WTC11 (cell line): ENCODE results near the gene PRKACB. TPM values are rescaled to one million over a fixed set of nuclear protein-coding genes. Genes with fewer than 3 reads are reported as not detected.

Experiments
- ATAC-seq: fragments of 200-7000 bp; cut with Tn5 transposase; 2 replicates; pipeline ENCODE4 v1.10.0; 2021; ENCODE audit warnings: mild to moderate bottlenecking, moderate library complexity
- CTCF ChIA-PET: fragments of 300-600 bp; sonication (Branson Sonifier 250); formaldehyde crosslinking; loops from one replicate; lab custom pipeline; 2021; ENCODE audit warnings: antibody characterized with exemption; lab: Charles Lee
- POLR2A ChIA-PET: fragments of 350-600 bp; sonication (Branson Sonifier 250); formaldehyde crosslinking; loops from one replicate; lab custom pipeline; 2021; ENCODE audit warnings: antibody characterized with exemption; lab: Charles Lee
- DNase-seq: peaks from one replicate; pipeline ENCODE4 v3.0.0; 2021; ENCODE audit warnings: low spot score
- H3K27ac Mint-ChIP-seq: 2 replicates; pipeline ENCODE4 v1.8.0; 2021; ENCODE audit warnings: mixed read lengths
- H3K27me3 Mint-ChIP-seq: 2 replicates; pipeline ENCODE4 v1.8.0; 2021; ENCODE audit warnings: low read depth, mild to moderate bottlenecking, moderate library complexity, mixed read lengths
- H3K36me3 Mint-ChIP-seq: 2 replicates; pipeline ENCODE4 v1.8.0; 2021; ENCODE audit warnings: mixed read lengths
- H3K4me1 Mint-ChIP-seq: 2 replicates; pipeline ENCODE4 v1.8.0; 2022; ENCODE audit warnings: mixed read lengths
- H3K4me3 Mint-ChIP-seq: 2 replicates; pipeline ENCODE4 v1.8.0; 2021; ENCODE audit warnings: mild to moderate bottlenecking, moderate library complexity, mixed read lengths
- H3K9me3 Mint-ChIP-seq: 2 replicates; pipeline ENCODE4 v1.8.0; 2021; ENCODE audit warnings: mixed read lengths
- ARID4B ChIP-seq: sonication (generic); formaldehyde crosslinking; IDR thresholded peaks from 2 replicates; pipeline ENCODE4 v1.8.0; 2023; ENCODE audit warnings: missing genetic modification reagents, mild to moderate bottlenecking, borderline replicate concordance
- ATF2 ChIP-seq: sonication (generic); formaldehyde crosslinking; IDR thresholded peaks from 2 replicates; pipeline ENCODE4 v1.8.1; 2022; ENCODE audit warnings: low read depth, missing genetic modification reagents, borderline replicate concordance
- CDX4 ChIP-seq: fragments of 250-450 bp; sonication (Bioruptor Pico); IDR thresholded peaks from 2 replicates; pipeline ENCODE4 v1.9.0; 2021; ENCODE audit warnings: moderate library complexity, mild to moderate bottlenecking, inconsistent platforms, borderline replicate concordance
- CREB1 ChIP-seq: sonication (generic); formaldehyde crosslinking; IDR thresholded peaks from 2 replicates; pipeline ENCODE4 v1.8.0; 2023; ENCODE audit warnings: mild to moderate bottlenecking, missing genetic modification reagents
- ERG ChIP-seq: fragments of 250-450 bp; sonication (Bioruptor Pico); IDR thresholded peaks from 2 replicates; pipeline ENCODE4 v1.8.0; 2021; ENCODE audit warnings: mild to moderate bottlenecking
- ESRRA ChIP-seq: sonication (generic); formaldehyde crosslinking; IDR thresholded peaks from 2 replicates; pipeline ENCODE4 v1.8.1; 2022; ENCODE audit warnings: mild to moderate bottlenecking, missing genetic modification reagents, borderline replicate concordance
- IRF2 ChIP-seq: sonication (generic); formaldehyde crosslinking; IDR thresholded peaks from 2 replicates; pipeline ENCODE4 v1.8.0; 2022; ENCODE audit warnings: low read depth, missing genetic modification reagents, borderline replicate concordance
- MLX ChIP-seq: sonication (generic); formaldehyde crosslinking; IDR thresholded peaks from 2 replicates; pipeline ENCODE4 v1.8.1; 2023; ENCODE audit warnings: mild to moderate bottlenecking, missing genetic modification reagents, moderate library complexity
- NFYB ChIP-seq: sonication (generic); formaldehyde crosslinking; conservative IDR thresholded peaks from 2 replicates; pipeline ENCODE4 v1.8.0; 2022; ENCODE audit warnings: low read depth, missing genetic modification reagents
- OVOL2 ChIP-seq: fragments of 250-450 bp; sonication (Bioruptor Pico); IDR thresholded peaks from 2 replicates; pipeline ENCODE4 v1.9.0; 2021; ENCODE audit warnings: mild to moderate bottlenecking, borderline replicate concordance
- STAT6 ChIP-seq: sonication (generic); formaldehyde crosslinking; conservative IDR thresholded peaks from 2 replicates; pipeline ENCODE4 v1.8.1; 2023; ENCODE audit warnings: mild to moderate bottlenecking, low read depth, missing genetic modification reagents, moderate library complexity
- ZNF121 ChIP-seq: sonication (generic); formaldehyde crosslinking; IDR thresholded peaks from 2 replicates; pipeline ENCODE4 v1.8.0; 2023; ENCODE audit warnings: missing genetic modification reagents
- ZNF416 ChIP-seq: fragments of 250-450 bp; sonication (Bioruptor Pico); IDR thresholded peaks from 2 replicates; pipeline ENCODE4 v1.9.0; 2021; ENCODE audit warnings: mild to moderate bottlenecking, inconsistent platforms
- ZNF512 ChIP-seq: sonication (generic); formaldehyde crosslinking; IDR thresholded peaks from 2 replicates; pipeline ENCODE4 v1.8.1; 2022; ENCODE audit warnings: missing genetic modification reagents, borderline replicate concordance
- ZNF671 ChIP-seq: fragments of 250-450 bp; sonication (Bioruptor Pico); IDR thresholded peaks from 2 replicates; pipeline ENCODE4 v1.8.0; 2021; ENCODE audit warnings: mild to moderate bottlenecking
- ZSCAN18 ChIP-seq: fragments of 250-450 bp; sonication (Bioruptor Pico); IDR thresholded peaks from 2 replicates; pipeline ENCODE4 v2.1.2; 2022; ENCODE audit warnings: mild to moderate bottlenecking, moderate library complexity
- total RNA-seq: library from RNA; stranded (reverse); gene quantifications from 3 replicates; pipeline ENCODE4 v1.2.3, GENCODE V29; 2021

Gene PRKACB
- total RNA-seq, 1 experiment from 2014 or later, result 18.4 TPM

- no peak for DNase-seq
- Mint-ChIP-seq H3K9me3 (peaks cover 11% of the 10 kb centered on the region), H3K27me3 (no peaks in the 10 kb centered on the region), H3K27ac (no peak overlapping the region), H3K4me1 (peaks cover 12% of the 10 kb centered on the region), H3K36me3 (peaks cover 6% of the 10 kb centered on the region; the same call in 1 of the 2 replicates), H3K4me3 (no peak overlapping the region)
- POLR2A ChIA-PET, result no interaction called here
- TF ChIP-seq ESRRA (CRISPR knock-in tag) (no peak), CREB1 (CRISPR knock-in tag) (no peak), MLX (no peak), ZNF512 (CRISPR knock-in tag) (no peak), ERG (CRISPR knock-in tag) (no peak), ZNF121 (CRISPR knock-in tag) (no peak), ZNF416 (CRISPR knock-in tag) (no peak), ZNF671 (CRISPR knock-in tag) (no peak)
- ATAC-seq, result no peak
- CTCF ChIA-PET, result no interaction called here
Measured at GRCh38 chr1:84255582-84255981, 111.5 kb downstream of the PRKACB start.

- Mint-ChIP-seq H3K27me3 (no peaks in the 10 kb centered on the region), H3K27ac (no peak overlapping the region), H3K4me1 (peaks cover 12% of the 10 kb centered on the region), H3K9me3 (no peaks in the 10 kb centered on the region), H3K4me3 (no peak overlapping the region), H3K36me3 (no peaks in the 10 kb centered on the region)
- DNase-seq (no peak), ATAC-seq (no peak)
- ChIA-PET CTCF (no interaction called here), POLR2A (no interaction called here)
- no peak for TF ChIP-seq ATF2
- no peak for TF ChIP-seq STAT6 (CRISPR knock-in tag)
Measured at GRCh38 chr1:84257617-84258016, 113.5 kb downstream of the PRKACB start.

- Mint-ChIP-seq H3K27me3 (no peaks in the 10 kb centered on the region), H3K4me1 (peaks cover 9% of the 10 kb centered on the region), H3K4me3 (no peak overlapping the region), H3K9me3 (no peaks in the 10 kb centered on the region), H3K36me3 (no peaks in the 10 kb centered on the region), H3K27ac (no peak overlapping the region)
- POLR2A ChIA-PET, result no interaction called here
- no peak for DNase-seq
- CTCF ChIA-PET, result no interaction called here
- no peak for ATAC-seq
- TF ChIP-seq NFYB (CRISPR knock-in tag), result no peak
- TF ChIP-seq ERG (CRISPR knock-in tag), result no peak
- TF ChIP-seq ARID4B (CRISPR knock-in tag), result no peak
- TF ChIP-seq CDX4 (CRISPR knock-in tag), result no peak
- TF ChIP-seq OVOL2 (CRISPR knock-in tag), result no peak
- TF ChIP-seq ZSCAN18 (CRISPR knock-in tag), result no peak
- no peak for TF ChIP-seq IRF2 (CRISPR knock-in tag)
Measured at GRCh38 chr1:84259376-84259775, 115.3 kb downstream of the PRKACB start.
